Measurements from ENCODE around the gene FNDC3B. TPM values are rescaled to one million over a fixed set of nuclear protein-coding genes. Genes with fewer than 3 reads are reported as not detected.

FNDC3B gene
- total and polyA plus RNA-seq, 9 donors, result 22.1 to 198 (median 108) TPM

DNA sequence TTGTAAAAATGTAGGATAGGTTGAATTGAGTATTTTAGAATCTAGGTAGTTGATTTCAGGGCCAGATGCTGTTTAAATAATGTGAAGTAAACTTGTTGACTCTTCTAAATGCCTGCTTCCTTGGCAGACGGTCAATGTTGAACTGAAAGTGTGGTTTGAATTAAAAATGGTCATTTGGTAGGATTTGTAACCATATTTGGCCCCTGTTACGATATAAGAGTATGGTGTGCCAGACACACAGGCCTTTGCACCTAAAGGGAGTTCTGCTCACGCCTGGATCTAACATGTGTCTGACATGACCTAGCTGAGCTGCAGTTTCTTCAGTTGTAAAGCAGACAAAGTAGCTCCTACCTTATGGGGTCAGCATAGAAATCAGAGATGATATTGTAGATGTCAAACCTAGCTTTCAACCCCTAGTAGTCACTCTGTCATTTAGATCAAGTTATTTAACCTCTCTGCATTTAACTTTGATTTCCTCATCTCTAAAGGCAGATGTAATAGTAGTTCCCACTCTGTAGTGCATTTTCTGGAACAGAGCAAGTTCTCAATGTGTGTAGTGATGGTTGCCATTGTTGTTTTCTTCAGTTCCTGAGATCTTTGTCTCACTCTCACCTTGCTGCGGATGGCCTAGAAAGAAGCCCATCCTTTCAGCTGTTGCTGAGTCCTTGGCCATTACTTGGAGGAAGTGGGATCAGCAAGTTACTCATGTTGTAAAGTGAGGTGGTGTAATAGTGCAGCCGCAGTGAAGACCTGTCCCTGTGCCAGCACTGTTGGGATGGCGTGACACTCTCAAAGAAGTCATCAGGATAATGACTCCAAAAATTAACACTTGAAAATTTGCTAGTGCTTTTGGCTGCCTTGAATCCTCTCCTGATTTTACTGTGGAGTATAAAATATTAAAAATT is 318.7 kb downstream of the FNDC3B start:
- peak overlapping the region in 1 of 2 donors; percentile 26 for H3K27ac ChIP-seq
- intact Hi-C loops (cut with DNase I), result no loop called here

DNA sequence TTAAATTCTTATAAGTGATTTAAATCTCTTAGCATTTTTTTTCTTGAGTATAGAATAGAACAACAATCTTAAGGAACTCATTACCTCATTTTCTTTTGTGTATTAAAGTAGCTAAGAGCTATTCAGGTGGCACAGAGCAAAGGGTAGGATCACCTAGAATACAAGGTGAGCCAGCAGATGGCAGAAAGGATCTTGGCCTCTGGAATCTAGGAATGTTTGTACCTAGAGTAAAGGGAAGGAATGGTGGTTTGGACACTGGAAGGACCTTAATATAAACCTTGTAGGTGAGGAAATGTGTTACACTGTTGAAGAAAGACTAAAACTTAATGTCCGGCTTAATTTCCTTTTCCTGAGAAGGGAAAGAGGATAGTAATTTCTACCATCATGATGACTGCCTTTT is 319.9 kb downstream of the FNDC3B start:
- no peak for DNase-seq
- H3K27me3 ChIP-seq, result no peaks in the 10 kb centered on the region
- H3K36me3 ChIP-seq, result no peaks in the 10 kb centered on the region
- H3K9me3 ChIP-seq, result no peaks in the 10 kb centered on the region
- 95 to 100% (median 98%) methylated on average over 1 of the region's 1 CpG for WGBS, 3 donors
- no peak for TF ChIP-seq POLR2A (IDR thresholded peaks at IDR 0.05)
- TF ChIP-seq EP300 (IDR thresholded peaks at IDR 0.05), result no peak
- TF ChIP-seq, protein P1, sequence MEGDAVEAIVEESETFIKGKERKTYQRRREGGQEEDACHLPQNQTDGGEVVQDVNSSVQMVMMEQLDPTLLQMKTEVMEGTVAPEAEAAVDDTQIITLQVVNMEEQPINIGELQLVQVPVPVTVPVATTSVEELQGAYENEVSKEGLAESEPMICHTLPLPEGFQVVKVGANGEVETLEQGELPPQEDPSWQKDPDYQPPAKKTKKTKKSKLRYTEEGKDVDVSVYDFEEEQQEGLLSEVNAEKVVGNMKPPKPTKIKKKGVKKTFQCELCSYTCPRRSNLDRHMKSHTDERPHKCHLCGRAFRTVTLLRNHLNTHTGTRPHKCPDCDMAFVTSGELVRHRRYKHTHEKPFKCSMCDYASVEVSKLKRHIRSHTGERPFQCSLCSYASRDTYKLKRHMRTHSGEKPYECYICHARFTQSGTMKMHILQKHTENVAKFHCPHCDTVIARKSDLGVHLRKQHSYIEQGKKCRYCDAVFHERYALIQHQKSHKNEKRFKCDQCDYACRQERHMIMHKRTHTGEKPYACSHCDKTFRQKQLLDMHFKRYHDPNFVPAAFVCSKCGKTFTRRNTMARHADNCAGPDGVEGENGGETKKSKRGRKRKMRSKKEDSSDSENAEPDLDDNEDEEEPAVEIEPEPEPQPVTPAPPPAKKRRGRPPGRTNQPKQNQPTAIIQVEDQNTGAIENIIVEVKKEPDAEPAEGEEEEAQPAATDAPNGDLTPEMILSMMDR (IDR thresholded peaks at IDR 0.05), result no peak
- peaks cover 6% of the 10 kb centered on the region for H3K4me1 ChIP-seq (ENCODE audit: insufficient read depth)
- no peak overlapping the region for H3K27ac ChIP-seq
- intact Hi-C loops (cut with DNase I), result no loop called here
- no peak overlapping the region for H3K4me3 ChIP-seq

More for the DNA sequence above, 318.7 kb downstream of the FNDC3B start:
- Histone ChIP-seq H3K4me1 (ENCODE audit: insufficient read depth) (peaks cover 6% of the 10 kb centered on the region), H3K4me3 (no peak overlapping the region), H3K9me3 (no peaks in the 10 kb centered on the region), H3K36me3 (no peaks in the 10 kb centered on the region), H3K27me3 (no peaks in the 10 kb centered on the region)
- DNase-seq, result no peak
- WGBS, 3 donors, result 65 to 68% (median 65%) methylated on average over 6 of the region's 6 CpGs
- TF ChIP-seq EP300 (IDR thresholded peaks at IDR 0.05), result no peak
- TF ChIP-seq, protein P1 (IDR thresholded peaks at IDR 0.05), result no peak
- no peak for TF ChIP-seq POLR2A (IDR thresholded peaks at IDR 0.05)

DNA sequence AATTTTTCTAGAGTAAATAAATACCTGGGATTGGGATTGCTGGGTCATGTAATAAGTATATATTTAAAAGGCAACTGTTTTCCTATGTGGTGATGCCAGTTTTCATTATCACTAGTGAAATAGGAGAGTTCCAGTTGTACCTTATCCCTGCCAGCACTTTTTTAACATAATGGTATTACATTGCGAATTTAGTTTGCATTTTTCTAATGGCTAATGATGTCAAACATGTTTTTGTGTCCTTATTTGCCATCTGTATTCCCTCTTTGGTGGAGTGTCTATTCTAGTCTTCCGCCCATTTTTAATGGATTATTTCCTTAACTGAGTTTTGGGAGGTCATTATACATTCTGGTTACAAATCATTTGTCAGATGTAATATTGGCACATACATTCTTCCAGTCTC is 320.6 kb downstream of the FNDC3B start:
- TF ChIP-seq EP300 (IDR thresholded peaks at IDR 0.05) (no peak), POLR2A (IDR thresholded peaks at IDR 0.05) (no peak)
- TF ChIP-seq, protein P1 (IDR thresholded peaks at IDR 0.05), result no peak
- WGBS, 3 donors, result 74 to 86% (median 78%) methylated on average over 2 of the region's 2 CpGs
- Histone ChIP-seq H3K36me3 (no peaks in the 10 kb centered on the region), H3K4me3 (no peak overlapping the region), H3K27me3 (no peaks in the 10 kb centered on the region), H3K4me1 (ENCODE audit: insufficient read depth) (peaks cover 6% of the 10 kb centered on the region), H3K27ac (no peak overlapping the region), H3K9me3 (no peaks in the 10 kb centered on the region)
- intact Hi-C loops (cut with DNase I), result no loop called here
- no peak for DNase-seq

DNA sequence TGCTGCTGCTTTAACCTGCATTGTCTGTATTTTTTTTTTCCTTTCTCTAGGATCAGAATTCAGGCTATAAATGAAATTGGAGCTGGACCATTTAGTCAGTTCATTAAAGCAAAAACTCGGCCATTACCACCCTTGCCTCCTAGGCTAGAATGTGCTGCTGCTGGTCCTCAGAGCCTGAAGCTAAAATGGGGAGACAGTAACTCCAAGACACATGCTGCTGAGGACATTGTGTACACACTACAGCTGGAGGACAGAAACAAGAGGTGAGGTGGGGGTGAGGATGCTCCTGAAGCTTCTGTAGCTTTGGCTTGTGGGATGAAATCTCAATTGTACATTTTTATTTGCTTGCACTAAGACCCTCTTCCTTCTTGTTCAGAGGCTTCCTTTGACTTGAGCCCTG is 323.2 kb downstream of the FNDC3B start:
- WGBS, 3 donors, result 87 to 90% (median 88%) methylated on average over 1 of the region's 1 CpG
- H3K4me1 ChIP-seq (ENCODE audit: insufficient read depth), result peaks cover 3% of the 10 kb centered on the region
- no peaks in the 10 kb centered on the region for H3K27me3 ChIP-seq
- H3K4me3 ChIP-seq, result no peak overlapping the region
- H3K9me3 ChIP-seq, result no peaks in the 10 kb centered on the region
- intact Hi-C loops (cut with DNase I), result no loop called here
- H3K36me3 ChIP-seq, result no peaks in the 10 kb centered on the region
- H3K27ac ChIP-seq, result no peak overlapping the region
- TF ChIP-seq EP300 (IDR thresholded peaks at IDR 0.05), result no peak
- DNase-seq, result no peak
